ENCODE results near the gene PDLIM7.

Gene PDLIM7

GRCh38 chr5:177469750-177470525 is 27.5 kb downstream of the PDLIM7 start:
- Histone ChIP-seq H3K27me3 (ENCODE audit: insufficient read depth, low read length, poor library complexity) (no peaks in the 10 kb centered on the region), H4K8ac (ENCODE audit: low read depth, low read length) (no peak overlapping the region), H3K9ac (ENCODE audit: low read length) (peak overlapping the region; percentile 39), H2BK15ac (replicated peaks; ENCODE audit: low read depth) (no peak overlapping the region), H3K4me3 (ENCODE audit: low read length) (no peak overlapping the region), H3K79me2 (ENCODE audit: control insufficient read depth, insufficient read depth, low read length) (peaks cover 45% of the 10 kb centered on the region), H3K36me3 (ENCODE audit: control insufficient read depth, insufficient read depth, low read length) (peaks cover 22% of the 10 kb centered on the region), H3K4ac (ENCODE audit: low read depth, low read length) (no peak overlapping the region), H3K4me1 (ENCODE audit: control insufficient read depth, low read depth, low read length) (peaks cover 25% of the 10 kb centered on the region), H4K5ac (ENCODE audit: low read length) (no peak overlapping the region), H3K4me2 (ENCODE audit: low read length) (no peak overlapping the region), H3K79me1 (ENCODE audit: low read length) (peaks cover 34% of the 10 kb centered on the region), H3K18ac (ENCODE audit: low read length) (no peak overlapping the region), H3K27ac (ENCODE audit: low read depth, low read length) (peak overlapping the region; percentile 18), H3K23ac (ENCODE audit: low read length) (no peak overlapping the region), H2BK5ac (ENCODE audit: low read length) (peak overlapping the region; percentile 17), H2BK120ac (ENCODE audit: low read depth, low read length) (no peak overlapping the region), H3K56ac (ENCODE audit: low read length) (peak overlapping the region; percentile 53), H2AK5ac (ENCODE audit: low read length) (no peak overlapping the region)
- DNase-seq = no peak
- no CpG with 5 or more reads among the region's 8 CpGs for WGBS (ENCODE audit: extremely low coverage, insufficient coverage, low lambda C conversion rate)

GRCh38 chr5:177468685-177469628 is 28.4 kb downstream of the PDLIM7 start:
- Histone ChIP-seq H3K4me2 (ENCODE audit: low read length) (peak overlapping the region; percentile 15), H3K9ac (ENCODE audit: low read length) (peak overlapping the region; percentile 39), H3K4me1 (ENCODE audit: control insufficient read depth, low read depth, low read length) (peaks cover 21% of the 10 kb centered on the region), H3K27ac (ENCODE audit: low read depth, low read length) (peak overlapping the region; percentile 55), H2BK15ac (replicated peaks; ENCODE audit: low read depth) (no peak overlapping the region), H3K27me3 (ENCODE audit: insufficient read depth, low read length, poor library complexity) (no peaks in the 10 kb centered on the region), H3K79me1 (ENCODE audit: low read length) (peaks cover 34% of the 10 kb centered on the region), H3K23ac (ENCODE audit: low read length) (no peak overlapping the region), H2BK5ac (ENCODE audit: low read length) (no peak overlapping the region), H4K5ac (ENCODE audit: low read length) (no peak overlapping the region), H3K56ac (ENCODE audit: low read length) (peak overlapping the region; percentile 51), H4K8ac (ENCODE audit: low read depth, low read length) (no peak overlapping the region), H3K36me3 (ENCODE audit: control insufficient read depth, insufficient read depth, low read length) (peaks cover 22% of the 10 kb centered on the region), H3K18ac (ENCODE audit: low read length) (no peak overlapping the region), H3K4ac (ENCODE audit: low read depth, low read length) (no peak overlapping the region), H2AK5ac (ENCODE audit: low read length) (no peak overlapping the region), H3K79me2 (ENCODE audit: control insufficient read depth, insufficient read depth, low read length) (peaks cover 45% of the 10 kb centered on the region), H3K4me3 (ENCODE audit: low read length) (no peak overlapping the region), H2BK120ac (ENCODE audit: low read depth, low read length) (no peak overlapping the region)
- WGBS (ENCODE audit: extremely low coverage, insufficient coverage, low lambda C conversion rate) = no CpG with 5 or more reads among the region's 25 CpGs
- peak; percentile 97 for DNase-seq

GRCh38 chr5:177468329-177468684 is 29.1 kb downstream of the PDLIM7 start:
- Histone ChIP-seq H2BK5ac (ENCODE audit: low read length) (no peak overlapping the region), H3K9ac (ENCODE audit: low read length) (no peak overlapping the region), H2BK120ac (ENCODE audit: low read depth, low read length) (no peak overlapping the region), H3K4me2 (ENCODE audit: low read length) (peak overlapping the region; percentile 15), H3K4me1 (ENCODE audit: control insufficient read depth, low read depth, low read length) (peaks cover 19% of the 10 kb centered on the region), H3K23ac (ENCODE audit: low read length) (no peak overlapping the region), H3K4me3 (ENCODE audit: low read length) (no peak overlapping the region), H4K8ac (ENCODE audit: low read depth, low read length) (no peak overlapping the region), H3K79me2 (ENCODE audit: control insufficient read depth, insufficient read depth, low read length) (peaks cover 45% of the 10 kb centered on the region), H3K27me3 (ENCODE audit: insufficient read depth, low read length, poor library complexity) (no peaks in the 10 kb centered on the region), H4K5ac (ENCODE audit: low read length) (no peak overlapping the region), H2AK5ac (ENCODE audit: low read length) (no peak overlapping the region), H3K56ac (ENCODE audit: low read length) (peak overlapping the region; percentile 34), H3K79me1 (ENCODE audit: low read length) (peaks cover 34% of the 10 kb centered on the region), H3K27ac (ENCODE audit: low read depth, low read length) (peak overlapping the region; percentile 55), H3K18ac (ENCODE audit: low read length) (no peak overlapping the region), H3K4ac (ENCODE audit: low read depth, low read length) (no peak overlapping the region), H2BK15ac (replicated peaks; ENCODE audit: low read depth) (no peak overlapping the region), H3K36me3 (ENCODE audit: control insufficient read depth, insufficient read depth, low read length) (peaks cover 22% of the 10 kb centered on the region)
- peak; percentile 98 for DNase-seq
- no CpG with 5 or more reads among the region's 2 CpGs for WGBS (ENCODE audit: extremely low coverage, insufficient coverage, low lambda C conversion rate)

GRCh38 chr5:177467436-177467835 is 30.0 kb downstream of the PDLIM7 start:
- Histone ChIP-seq H4K5ac (ENCODE audit: low read length) (no peak overlapping the region), H3K36me3 (ENCODE audit: control insufficient read depth, insufficient read depth, low read length) (peaks cover 22% of the 10 kb centered on the region), H2BK120ac (ENCODE audit: low read depth, low read length) (no peak overlapping the region), H2BK15ac (replicated peaks; ENCODE audit: low read depth) (no peak overlapping the region), H3K79me1 (ENCODE audit: low read length) (peaks cover 35% of the 10 kb centered on the region), H2BK5ac (ENCODE audit: low read length) (no peak overlapping the region), H3K4me2 (ENCODE audit: low read length) (no peak overlapping the region), H4K8ac (ENCODE audit: low read depth, low read length) (no peak overlapping the region), H2AK5ac (ENCODE audit: low read length) (no peak overlapping the region), H3K4me1 (ENCODE audit: control insufficient read depth, low read depth, low read length) (peaks cover 19% of the 10 kb centered on the region), H3K27me3 (ENCODE audit: insufficient read depth, low read length, poor library complexity) (no peaks in the 10 kb centered on the region), H3K23ac (ENCODE audit: low read length) (no peak overlapping the region), H3K56ac (ENCODE audit: low read length) (no peak overlapping the region), H3K79me2 (ENCODE audit: control insufficient read depth, insufficient read depth, low read length) (peaks cover 40% of the 10 kb centered on the region), H3K4ac (ENCODE audit: low read depth, low read length) (no peak overlapping the region), H3K27ac (ENCODE audit: low read depth, low read length) (no peak overlapping the region), H3K4me3 (ENCODE audit: low read length) (no peak overlapping the region), H3K9ac (ENCODE audit: low read length) (no peak overlapping the region), H3K18ac (ENCODE audit: low read length) (no peak overlapping the region)
- no peak for DNase-seq
- WGBS (ENCODE audit: extremely low coverage, insufficient coverage, low lambda C conversion rate) = no CpG with 5 or more reads among the region's 31 CpGs

- no peak overlapping the region for H3K18ac ChIP-seq (ENCODE audit: low read length)
- no peak overlapping the region for H3K56ac ChIP-seq (ENCODE audit: low read length)
- H3K4ac ChIP-seq (ENCODE audit: low read depth, low read length) = no peak overlapping the region
- H3K27ac ChIP-seq (ENCODE audit: low read depth, low read length) = no peak overlapping the region
- DNase-seq = no peak
- no peak overlapping the region for H3K23ac ChIP-seq (ENCODE audit: low read length)
- peaks cover 33% of the 10 kb centered on the region for H3K79me1 ChIP-seq (ENCODE audit: low read length)
- H2BK5ac ChIP-seq (ENCODE audit: low read length) = no peak overlapping the region
- H3K4me1 ChIP-seq (ENCODE audit: control insufficient read depth, low read depth, low read length) = peaks cover 16% of the 10 kb centered on the region
- H4K8ac ChIP-seq (ENCODE audit: low read depth, low read length) = no peak overlapping the region
- no peak overlapping the region for H3K4me3 ChIP-seq (ENCODE audit: low read length)
- peaks cover 23% of the 10 kb centered on the region for H3K36me3 ChIP-seq (ENCODE audit: control insufficient read depth, insufficient read depth, low read length)
- no peak overlapping the region for H2AK5ac ChIP-seq (ENCODE audit: low read length)
- no peak overlapping the region for H2BK120ac ChIP-seq (ENCODE audit: low read depth, low read length)
- H3K27me3 ChIP-seq (ENCODE audit: insufficient read depth, low read length, poor library complexity) = no peaks in the 10 kb centered on the region
- H4K5ac ChIP-seq (ENCODE audit: low read length) = no peak overlapping the region
- H3K79me2 ChIP-seq (ENCODE audit: control insufficient read depth, insufficient read depth, low read length) = peaks cover 34% of the 10 kb centered on the region
- no peak overlapping the region for H3K4me2 ChIP-seq (ENCODE audit: low read length)
- no CpG with 5 or more reads among the region's 25 CpGs for WGBS (ENCODE audit: extremely low coverage, insufficient coverage, low lambda C conversion rate)
- no peak overlapping the region for H2BK15ac ChIP-seq (replicated peaks; ENCODE audit: low read depth)
- no peak overlapping the region for H3K9ac ChIP-seq (ENCODE audit: low read length)
These were observed 30.5 kb downstream of the PDLIM7 start for GRCh38 chr5:177466861-177467260.
